HG03039 (cell line): ENCODE data around the gene TROAP.
"Not testable (repeated sequence)": the region's sequence is repeated elsewhere in the genome, so short reads cannot be mapped to it uniquely, and the experiment has no call there.

Experiments
- ATAC-seq: cut with Tn5 transposase; IDR thresholded peaks from one replicate; pipeline ENCODE4 v1.9.1; 2021; ENCODE audit warnings: mild to moderate bottlenecking, moderate library complexity; ENCODE audit not compliant: unreplicated experiment

TROAP gene, protein sequence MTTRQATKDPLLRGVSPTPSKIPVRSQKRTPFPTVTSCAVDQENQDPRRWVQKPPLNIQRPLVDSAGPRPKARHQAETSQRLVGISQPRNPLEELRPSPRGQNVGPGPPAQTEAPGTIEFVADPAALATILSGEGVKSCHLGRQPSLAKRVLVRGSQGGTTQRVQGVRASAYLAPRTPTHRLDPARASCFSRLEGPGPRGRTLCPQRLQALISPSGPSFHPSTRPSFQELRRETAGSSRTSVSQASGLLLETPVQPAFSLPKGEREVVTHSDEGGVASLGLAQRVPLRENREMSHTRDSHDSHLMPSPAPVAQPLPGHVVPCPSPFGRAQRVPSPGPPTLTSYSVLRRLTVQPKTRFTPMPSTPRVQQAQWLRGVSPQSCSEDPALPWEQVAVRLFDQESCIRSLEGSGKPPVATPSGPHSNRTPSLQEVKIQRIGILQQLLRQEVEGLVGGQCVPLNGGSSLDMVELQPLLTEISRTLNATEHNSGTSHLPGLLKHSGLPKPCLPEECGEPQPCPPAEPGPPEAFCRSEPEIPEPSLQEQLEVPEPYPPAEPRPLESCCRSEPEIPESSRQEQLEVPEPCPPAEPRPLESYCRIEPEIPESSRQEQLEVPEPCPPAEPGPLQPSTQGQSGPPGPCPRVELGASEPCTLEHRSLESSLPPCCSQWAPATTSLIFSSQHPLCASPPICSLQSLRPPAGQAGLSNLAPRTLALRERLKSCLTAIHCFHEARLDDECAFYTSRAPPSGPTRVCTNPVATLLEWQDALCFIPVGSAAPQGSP

DNA sequence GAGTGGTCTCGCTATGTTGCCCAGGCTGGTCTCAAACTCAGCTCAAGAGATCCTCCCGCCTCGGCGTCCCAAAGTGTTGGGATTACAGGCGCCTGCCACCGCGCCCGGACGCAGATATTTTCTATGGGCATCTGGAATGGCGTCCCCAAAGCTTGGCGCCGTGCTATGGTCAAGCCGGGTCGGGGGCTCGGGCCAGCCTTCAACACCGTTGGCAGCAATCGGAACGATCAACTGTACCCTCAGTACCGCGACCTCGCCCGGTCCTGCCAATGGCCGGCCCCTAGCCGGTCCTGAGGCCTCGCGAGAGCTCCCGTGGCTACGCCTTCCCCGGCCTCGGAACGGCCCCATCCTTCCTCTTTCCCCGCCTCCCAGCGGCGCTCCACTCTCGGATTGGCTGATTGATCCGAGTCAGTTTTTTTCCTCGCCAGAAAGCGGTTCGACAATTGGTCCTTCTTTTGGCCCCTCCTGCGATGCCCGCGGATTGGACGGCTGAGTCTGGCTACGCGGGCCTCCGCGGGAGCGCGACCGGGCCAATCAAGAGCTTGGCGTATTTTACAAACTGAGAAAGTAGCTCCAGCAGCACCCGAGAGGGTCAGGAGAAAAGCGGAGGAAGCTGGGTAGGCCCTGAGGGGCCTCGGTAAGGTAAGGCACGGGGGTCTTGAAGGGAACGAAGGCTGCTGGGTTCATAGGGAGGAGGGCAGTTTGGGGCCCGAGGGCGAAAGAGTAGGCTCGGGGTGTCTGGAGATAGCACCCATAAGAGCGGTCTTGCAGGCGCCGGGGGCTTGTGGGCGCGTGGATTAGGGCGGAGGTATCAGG, at the start of gene TROAP:
Gene TROAP (plus strand): TSS at position 548 of the 816 bp plus-strand sequence. CDS start 354 bp downstream, outside the sequence.
- ATAC-seq: peak; percentile 98

DNA sequence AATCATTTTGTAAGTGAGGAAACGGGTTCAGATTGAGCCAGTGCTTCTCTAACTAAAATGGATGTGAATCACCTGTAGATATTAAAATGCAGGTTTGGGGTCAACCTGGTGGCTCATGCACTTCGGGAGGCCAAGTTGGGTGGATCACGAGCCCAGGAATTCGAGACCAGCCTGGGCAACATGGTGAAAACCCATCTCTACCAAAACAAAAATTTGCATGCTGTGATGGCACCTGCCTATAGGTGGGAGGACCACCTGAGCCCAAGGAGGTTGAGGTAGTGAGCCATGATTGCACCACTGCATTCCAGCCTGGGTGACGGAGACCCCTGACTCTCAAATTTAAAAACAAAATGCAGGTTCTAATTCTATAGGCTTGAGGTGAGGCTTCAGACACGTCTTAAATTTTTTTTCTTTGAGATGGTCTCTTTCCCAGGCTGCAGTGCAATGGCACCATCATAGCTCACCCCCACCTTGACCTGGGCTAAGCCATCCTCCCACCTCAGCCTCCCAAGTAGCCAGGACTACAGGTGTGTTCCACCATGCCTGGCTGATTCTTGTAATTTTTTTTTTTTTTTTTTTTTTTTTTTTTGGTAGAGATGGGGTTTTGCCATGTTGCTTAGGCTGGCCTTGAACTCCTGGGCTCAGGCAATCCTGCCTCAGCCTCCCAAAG, 49.2 kb upstream of the TROAP start:
- no peak for ATAC-seq

DNA sequence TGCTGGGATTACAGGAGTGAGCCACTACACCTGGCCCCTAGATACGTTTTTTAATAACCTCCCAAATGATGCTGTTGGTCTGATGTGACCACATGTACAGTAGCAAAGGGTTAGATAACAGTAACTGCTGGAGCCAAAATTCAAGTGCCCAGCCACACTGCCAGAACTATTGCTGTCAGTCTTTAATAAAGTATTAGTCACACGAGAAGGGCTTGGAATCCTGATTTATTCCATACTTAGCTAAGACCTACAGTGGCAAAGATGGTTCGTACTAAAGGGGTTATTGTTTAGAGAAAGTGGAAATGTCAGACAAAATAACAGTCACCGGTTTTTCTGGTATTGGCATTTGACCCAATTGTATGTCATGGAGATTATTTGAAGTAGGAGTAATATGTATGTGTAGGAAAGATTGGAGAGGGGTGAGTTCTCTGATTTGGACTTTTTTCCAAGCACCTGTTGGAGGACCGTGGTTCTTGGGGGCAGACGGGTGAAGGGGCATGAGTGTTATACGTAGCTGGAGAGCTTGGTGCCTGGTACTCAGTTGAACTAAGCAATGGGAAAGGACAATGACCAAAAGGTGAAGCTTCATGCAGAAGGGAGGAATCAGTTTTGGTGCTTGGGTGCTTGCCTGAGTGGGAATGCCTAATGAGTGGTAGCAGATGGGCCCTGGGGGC, 48.5 kb upstream of the TROAP start:
- no peak for ATAC-seq

DNA sequence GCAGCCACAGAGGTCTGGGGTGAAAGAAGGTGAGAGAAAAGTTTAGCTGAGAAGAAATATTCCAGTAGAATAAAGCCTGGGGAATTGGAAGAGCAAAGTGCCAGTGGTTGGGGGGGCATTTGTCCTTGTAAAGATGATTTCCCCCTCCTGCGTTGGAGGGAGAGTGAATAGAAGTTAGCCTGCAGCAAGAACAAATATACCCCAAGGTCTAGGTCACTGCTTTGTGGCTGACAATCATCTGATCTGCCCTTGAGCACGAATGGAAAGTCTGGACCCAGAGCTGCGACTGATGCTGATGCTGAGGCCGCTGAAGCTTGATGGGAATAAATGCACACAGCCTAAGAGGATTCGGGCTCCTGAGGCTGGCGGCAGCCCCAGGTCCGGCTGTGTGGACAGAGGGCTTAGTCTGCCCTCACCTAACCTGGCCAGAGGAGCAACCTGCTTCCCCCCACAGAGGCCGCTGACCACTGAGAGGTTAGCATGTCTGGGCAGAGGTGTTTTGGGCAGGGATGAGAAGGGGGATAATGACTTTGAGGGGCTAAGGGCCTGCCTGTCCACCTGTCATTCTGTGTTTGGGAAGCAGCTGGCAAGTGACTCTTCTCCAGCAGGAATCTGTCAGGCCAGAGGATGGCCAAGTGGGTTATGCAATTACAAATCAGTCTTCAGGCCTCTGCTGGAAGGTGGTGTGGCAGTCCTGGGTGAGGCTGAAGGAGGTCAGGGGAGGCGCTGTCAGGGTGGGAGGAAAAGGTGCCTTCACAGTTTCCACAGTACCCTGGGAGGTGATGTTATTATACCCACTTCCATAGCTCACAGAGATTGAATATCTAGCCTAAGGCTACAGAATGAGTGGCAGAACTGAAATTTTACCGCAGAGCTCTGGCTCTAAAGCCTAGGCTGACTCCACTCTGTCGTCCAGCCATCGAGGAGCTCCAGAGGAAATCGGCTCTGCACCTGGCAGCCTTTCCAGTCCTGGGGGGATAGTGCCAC, 46.5 kb upstream of the TROAP start:
- no peak for ATAC-seq

DNA sequence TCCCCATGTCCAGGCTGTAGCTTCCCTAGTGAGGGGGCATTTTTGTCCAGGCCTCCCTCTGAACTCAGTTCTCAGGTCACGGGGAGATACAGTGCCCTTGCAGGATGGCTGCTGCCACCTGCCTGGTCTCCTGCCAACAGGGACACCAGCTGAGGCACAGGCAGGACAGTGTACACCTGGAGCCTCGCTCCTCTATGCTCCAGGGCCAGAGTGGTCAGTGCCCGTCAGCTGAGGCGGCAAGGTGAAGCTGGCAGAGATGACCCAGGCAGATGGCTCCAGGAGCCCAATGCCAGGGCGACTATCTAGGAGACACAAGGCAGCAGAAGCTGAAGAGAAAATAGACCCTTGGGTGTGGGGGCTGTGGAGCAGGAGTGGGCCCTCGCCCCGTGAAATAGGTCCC, 45.6 kb upstream of the TROAP start:
- ATAC-seq: no peak

DNA sequence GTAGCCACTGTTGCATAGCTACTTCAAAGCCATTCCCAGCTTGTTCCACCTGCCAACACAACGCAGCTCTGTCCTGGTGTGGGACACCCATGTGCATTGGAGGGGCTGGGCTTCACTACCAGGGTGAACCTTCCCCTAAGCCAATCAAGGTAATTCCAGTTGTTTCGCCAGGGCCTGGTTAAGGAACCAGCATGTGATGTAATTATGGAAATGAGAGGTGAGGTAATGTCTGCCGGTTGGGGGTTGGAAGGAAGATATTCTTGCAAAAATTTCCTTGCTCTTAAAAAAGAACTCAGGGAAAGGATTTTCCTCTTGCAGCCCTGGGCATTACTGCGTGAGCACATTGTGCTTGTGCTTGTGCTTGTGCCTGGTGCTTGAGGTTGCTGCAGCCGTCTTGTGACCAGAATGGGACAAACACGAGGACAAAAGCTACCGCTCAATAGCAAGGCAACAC, 43.3 kb upstream of the TROAP start:
- ATAC-seq: no peak

DNA sequence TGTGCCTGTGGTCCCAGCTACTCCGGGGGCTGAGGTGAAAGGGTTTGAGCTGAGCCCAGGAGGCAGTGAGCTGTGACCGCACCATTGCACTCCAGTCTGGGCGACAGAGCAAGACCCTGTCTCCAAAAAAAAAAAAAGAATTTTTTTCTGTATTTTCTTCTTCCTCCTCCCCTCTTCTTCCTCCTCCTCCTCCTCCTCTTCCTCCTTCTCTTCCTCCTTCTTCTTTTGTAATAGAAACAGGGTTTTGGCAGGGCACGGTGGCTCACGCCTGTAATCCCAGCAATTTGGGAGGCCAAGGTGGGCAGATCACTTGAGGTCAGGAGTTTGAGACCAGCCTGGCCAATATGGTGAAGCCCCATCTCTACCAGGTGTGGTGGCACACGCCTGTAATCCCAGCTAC, 42.5 kb upstream of the TROAP start:
- ATAC-seq: not testable (repeated sequence)

DNA sequence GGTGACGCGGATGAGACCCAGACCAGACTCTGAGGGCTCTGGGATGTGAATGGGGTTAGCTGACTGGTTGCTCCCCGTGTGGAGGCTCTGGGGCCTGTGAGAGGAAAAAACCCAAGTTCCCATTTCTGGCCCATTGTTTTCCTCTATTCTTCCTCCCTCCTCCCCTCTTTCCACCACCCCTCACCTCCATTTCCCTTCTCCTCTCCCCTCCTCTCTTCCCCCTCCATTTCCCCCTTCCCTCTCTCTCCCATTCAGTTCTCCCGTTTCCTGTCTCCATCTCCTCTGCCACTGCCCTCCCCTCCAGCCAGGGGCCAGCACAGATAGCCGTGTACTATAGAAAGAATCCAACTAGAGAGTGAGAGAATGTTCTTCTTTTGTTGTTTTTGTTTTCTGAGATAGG, 40.8 kb upstream of the TROAP start:
- ATAC-seq: no peak

DNA sequence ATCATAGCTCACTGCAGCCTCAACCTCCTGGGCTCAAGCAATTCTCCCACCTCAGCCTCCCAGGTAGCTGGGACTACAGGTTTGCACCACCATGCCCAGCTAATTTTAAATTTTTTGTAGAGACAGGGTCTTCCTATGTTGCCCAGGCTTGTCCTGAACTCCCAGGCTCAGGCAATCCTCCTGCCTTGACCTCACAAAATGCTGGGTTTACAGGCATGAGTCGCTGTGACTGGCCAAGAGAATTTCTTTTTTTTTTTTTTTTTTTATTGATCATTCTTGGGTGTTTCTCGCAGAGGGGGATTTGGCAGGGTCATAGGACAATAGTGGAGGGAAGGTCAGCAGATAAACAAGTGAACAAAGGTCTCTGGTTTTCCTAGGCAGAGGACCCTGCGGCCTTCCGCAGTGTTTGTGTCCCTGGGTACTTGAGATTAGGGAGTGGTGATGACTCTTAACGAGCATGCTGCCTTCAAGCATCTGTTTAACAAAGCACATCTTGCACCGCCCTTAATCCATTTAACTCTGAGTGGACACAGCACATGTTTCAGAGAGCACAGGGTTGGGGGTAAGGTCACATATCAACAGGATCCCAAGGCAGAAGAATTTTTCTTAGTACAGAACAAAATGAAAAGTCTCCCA, 40.2 kb upstream of the TROAP start:
- ATAC-seq: not testable (repeated sequence)

DNA sequence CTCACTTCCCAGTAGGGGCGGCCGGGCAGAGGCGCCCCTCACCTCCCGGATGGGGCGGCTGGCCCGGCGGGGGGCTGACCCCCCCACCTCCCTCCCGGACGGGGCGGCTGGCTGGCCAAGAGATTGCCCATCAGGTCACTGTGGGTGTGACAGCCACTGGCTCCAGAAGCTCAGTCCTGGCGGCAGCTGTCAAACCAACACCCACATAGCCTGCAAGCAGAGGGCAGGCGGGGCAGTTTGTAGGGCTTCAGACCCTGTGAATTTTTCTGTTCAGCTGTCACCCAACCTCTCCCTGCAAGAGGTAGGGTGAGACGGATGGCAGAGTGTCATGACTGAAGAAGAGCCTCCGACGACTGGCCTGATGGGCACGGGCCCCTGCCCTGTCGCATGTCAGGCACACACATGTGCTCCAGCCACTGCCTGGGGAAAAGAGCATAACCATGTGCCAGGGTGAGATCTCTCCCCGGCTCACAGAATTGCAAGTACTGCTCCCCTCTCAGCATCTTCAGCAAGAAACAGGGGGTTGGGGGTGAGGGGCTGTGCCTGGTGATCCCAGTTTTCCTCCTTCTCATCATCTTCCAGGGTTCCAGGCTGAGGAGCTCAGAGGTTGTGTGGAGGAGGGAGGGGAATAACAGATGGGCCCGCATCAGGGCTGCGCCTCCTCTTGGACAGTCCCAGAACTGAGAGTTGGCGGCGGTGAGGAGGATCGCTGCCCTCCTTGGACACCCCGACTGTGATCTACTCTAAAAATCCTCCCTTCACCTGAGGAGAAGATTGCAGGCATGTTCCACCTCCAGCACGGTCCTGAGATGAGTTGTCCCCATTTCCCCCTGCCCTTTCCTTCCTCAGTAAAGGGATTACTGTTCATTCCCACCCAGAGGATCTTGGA, 39.3 kb upstream of the TROAP start:
- ATAC-seq: no peak

DNA sequence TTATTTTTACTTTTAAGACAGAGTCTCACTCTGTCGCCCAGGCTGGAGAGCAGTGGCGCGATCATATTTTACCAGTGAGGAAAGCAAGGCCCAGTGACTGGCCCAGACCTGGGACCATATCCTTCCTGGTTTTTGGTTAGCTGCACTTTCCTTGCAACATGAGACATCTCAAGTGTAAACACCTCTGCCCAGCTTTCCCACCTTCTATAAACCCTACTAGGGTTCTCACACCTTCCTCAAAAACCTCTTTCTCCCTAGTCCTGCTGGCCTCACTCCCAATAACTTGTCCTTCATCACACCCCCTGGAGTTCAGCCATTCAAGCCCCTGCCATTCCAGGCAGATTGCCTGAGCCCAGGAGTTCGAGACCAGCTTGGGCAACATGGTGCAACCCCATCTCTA, 38.4 kb upstream of the TROAP start:
- no peak for ATAC-seq

DNA sequence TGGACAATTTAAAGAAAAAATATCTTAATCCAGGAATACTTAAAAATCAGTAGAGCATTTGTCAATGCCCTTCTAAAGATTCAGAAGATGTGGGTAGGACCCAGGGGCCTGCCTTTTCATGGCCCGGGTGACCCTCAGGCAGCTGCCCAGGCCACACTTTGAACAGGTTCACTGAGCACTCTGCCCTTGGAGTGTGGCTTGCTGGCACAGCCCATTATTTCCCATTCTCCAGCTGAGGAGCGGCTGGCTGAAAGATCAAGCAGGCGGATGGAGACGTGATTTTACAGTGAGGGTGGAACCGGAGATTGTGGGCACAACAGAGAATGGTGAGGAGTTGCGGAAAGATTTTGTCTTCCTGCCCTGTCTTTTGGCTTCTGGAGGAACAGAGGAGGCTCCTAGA, 35.2 kb upstream of the TROAP start:
- ATAC-seq: no peak

DNA sequence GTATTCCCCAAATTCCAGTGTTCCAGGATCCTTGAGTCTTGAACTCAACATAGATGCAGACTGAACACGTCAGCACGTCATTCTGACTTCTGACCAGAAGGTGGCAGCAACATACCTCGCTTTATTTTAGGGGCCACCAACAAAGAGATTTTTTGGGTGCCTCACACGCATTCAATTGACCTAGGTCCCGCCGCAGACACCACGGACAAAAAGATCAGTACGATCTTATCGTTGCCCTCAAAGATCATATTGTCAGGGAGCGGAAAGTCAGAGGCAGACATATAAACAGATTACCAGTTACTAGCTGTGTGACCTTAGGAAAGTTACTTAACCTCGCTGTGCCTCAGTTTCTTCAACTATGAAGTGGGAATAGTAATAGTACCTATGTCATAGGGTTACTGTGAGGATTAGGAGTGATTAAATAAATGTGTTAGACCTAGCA, 34.6 kb upstream of the TROAP start:
- no peak for ATAC-seq

DNA sequence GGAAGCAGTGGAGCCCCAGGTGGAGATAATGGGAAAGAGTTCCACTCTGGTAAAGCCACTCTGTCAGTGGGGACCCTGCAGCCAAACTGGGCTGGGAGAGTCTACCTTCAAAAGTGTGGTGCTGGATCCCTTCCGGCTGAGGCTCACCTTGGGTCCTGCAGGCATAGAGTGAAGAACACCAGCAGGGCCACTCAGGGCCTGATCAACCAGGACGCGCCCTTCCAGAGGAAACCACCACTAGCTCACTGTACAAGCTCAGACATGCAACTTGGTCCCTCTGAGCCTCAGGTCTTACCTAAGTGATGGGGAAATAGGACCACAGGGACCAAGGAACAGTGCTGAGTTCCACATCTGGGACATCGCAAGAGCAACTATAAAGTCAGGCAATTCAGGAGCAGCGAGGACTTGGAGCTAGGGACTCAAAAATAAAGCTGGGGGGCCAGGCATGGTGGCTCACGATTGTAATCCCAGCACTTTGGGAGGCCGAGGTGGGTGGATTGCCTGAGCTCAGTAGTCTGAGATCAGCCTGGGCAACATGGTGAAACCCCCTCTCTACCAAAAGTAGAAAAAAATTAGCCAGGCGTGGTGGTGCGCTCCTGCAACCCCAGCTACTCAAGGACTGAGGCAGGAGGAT, 34.0 kb upstream of the TROAP start:
- ATAC-seq: no peak

DNA sequence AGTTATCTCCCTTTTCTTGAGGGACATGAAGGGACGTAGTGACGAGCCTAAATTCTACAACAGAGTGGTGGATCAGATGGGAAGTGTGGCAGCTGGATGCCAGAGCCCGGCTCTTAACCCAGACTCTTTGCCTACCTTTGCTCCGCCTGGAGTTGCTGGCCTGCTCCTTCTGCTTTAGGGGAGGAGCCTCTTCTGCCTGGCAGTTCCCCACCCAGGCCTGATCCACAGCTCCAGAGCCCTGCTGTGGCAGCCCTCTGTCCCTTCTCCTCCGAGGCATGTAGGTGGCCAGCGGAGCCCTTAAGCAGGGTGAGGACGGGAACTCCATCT, 30.4 kb upstream of the TROAP start:
- ATAC-seq: no peak

DNA sequence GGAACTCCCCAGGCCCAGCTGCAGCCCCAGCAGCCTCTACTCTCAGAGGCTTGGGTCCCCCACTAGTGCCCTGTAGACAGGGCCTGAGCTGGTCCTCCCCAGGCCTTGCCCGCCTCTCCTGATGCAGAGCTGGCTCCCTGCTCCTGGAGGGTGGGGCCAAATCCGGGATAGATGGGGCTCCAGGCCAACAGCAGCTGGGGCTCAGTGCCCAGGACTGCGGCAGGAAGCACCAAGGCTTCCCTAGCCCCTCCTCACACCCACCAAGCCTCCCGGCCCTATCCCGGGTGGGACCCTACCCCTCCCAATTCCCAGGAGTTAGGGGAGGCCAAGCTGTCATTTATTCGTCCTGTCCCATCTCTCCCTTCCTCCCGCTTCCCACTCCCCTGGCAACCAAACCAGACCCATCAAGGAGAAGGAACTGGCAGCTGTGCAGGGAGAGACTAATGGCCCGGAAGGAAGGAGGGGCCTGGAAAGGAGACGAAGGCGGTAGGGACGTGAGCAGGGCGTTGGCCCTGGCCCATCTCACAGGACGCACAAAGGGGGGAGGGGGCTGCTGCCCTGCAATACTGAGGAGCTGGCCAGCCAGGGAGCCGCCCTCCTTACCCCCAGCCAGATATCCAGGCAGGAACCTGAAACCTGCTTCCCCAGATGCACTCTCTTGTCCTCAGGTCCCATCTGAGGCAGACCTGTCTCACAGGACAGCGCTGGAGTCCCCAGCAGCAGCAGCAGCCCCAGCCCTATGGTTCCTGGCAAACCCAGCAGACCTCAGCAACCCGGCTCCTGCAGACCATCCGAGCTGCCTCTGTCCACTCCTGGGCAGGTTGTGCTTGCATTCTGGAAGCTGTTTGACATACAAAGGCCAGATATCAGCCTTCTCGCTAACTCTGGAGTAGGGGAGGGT, 29.7 kb upstream of the TROAP start:
- ATAC-seq: no peak
